Right ventricle myocardium superior (tissue), 1 donor: ENCODE results near the gene VTI1B. TPM values are rescaled to one million over a fixed set of nuclear protein-coding genes. Genes with fewer than 3 reads are reported as not detected.
"Not testable (repeated sequence)": the region's sequence is repeated elsewhere in the genome, so short reads cannot be mapped to it uniquely, and the experiment has no call there.

Experiments used
- ATAC-seq: fragments of 200-7000 bp; cut with Tn5 transposase; one replicate; pipeline ENCODE4 v1.9.1; 2020; ENCODE audit warnings: mild to moderate bottlenecking; ENCODE audit not compliant: poor library complexity
- DNase-seq: peaks from one replicate; pipeline ENCODE4 v3.0.0-alpha.2; 2020
- intact Hi-C: fragments of 100-400 bp; cut with DNase I; formaldehyde crosslinking; loops from one replicate; pipeline ENCODE4 v1.11.2; 2022
- total RNA-seq: library from RNA; stranded (reverse); fragmentation: NEBNext Ultra II Directional; extraction: Animal tissue kit (Norgen Biotek cat#: 25700); gene quantifications from one replicate; pipeline ENCODE4 v1.2.1, GENCODE V29; 2021
- donor health status: DM: no; HTN: yes; CAD: no; lungs with severe emphysema.

VTI1B gene
- total RNA-seq, 1 donor from 2014 or later: 113 TPM

DNA sequence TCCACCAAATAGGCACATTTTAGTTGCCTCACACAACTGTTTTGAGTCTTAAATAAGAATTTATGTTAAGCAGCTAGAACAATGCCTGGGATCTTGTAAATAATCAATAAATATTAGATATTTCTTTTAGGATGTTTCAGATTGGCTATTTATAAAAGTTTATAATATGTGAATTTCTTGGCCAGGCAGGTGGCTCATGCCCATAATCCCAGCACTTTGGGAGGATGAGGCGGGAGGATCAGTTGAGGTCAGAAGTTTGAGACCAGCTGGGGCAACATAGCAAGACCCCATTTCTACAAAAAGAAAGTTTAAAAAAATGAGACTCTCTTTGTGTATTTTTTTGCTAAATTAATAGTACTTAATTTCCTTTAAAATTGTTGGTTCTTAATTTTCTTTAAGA lies 33.0 kb downstream of the VTI1B start:
- no peak for ATAC-seq
- intact Hi-C loops: no loop called here
- no peak for DNase-seq

DNA sequence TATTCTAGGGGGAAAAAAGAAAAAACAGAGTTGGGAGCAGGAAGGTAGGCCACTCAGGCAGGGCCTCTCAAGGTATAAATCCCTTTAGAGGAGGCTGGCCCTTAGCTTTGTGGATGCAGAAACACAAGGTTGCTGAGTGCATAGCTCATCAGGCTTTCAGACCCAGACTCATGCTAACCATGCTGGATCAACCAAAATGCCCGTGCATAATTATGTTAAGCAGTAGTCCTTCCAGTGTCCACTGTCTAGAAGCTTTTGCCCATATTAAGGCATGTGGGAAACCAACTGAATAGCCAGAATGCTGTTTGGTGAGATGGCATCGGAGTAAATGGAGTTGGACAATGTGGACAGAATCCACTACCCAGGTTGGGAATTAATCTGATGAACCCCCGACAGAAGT lies 35.8 kb downstream of the VTI1B start:
- DNase-seq (no peak), ATAC-seq (no peak)
- intact Hi-C loops: no loop called here

DNA sequence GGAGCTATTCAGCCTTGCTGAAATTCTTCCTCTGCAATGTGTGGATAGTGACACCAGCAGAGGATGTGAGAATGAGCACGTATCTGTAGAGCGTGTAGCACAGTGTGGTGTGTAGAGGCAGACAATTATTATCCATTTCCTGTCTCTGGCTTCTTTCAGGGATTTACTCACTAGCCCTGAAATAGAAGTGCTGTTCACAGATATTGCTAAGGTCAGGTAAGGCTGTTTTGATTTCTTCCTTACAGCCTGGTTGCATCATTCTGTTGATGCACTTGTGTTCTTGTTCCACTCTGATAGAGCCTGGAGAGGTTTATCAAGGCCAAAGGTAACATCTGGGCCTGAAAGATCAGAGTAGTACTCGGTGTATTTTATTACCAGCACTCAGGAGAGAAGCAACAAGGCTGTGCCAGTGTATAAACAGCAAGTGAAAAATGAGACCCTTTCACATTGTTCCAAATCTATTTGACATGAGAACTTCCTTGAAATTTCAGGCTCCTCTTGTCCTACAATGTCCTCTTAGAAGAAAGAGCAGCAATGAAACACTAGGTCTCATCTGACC lies 38.0 kb downstream of the VTI1B start:
- intact Hi-C loops: no loop called here
- ATAC-seq: peak; percentile 92
- DNase-seq: no peak

- ATAC-seq: no peak
- no peak for DNase-seq
- intact Hi-C loops: no loop called here
These were observed 40.8 kb downstream of the VTI1B start for GRCh38 chr14:67633451-67634147.

- intact Hi-C loops: no loop called here
- no peak for ATAC-seq
- DNase-seq: no peak
These were observed 43.5 kb downstream of the VTI1B start for GRCh38 chr14:67630938-67631337.

- intact Hi-C loops: no loop called here
- no peak for ATAC-seq
- DNase-seq: no peak
These were observed 44.2 kb downstream of the VTI1B start for GRCh38 chr14:67630186-67630585.

- DNase-seq: no peak
- ATAC-seq: no peak
These were observed 46.9 kb downstream of the VTI1B start for GRCh38 chr14:67627519-67627918.

DNA sequence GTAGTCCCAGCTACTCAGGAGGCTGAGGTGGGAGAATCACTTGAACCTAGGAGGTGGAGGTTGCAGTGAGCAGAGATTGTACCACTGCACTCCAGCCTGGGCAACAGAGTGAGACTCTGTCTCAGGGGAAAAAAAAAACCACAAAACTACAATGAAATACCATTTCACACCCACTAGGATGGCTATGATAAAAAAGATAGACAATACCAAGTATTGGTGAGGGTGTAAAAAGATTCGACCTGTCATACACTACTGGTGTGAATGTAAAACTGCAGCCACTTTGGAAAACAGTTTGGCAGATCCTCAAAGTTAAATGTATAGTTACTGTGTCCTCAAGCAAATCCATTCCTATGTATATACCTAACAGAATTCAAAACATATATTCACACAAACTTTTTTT lies 48.3 kb downstream of the VTI1B start:
- ATAC-seq, DNase-seq, intact Hi-C loops: not testable (repeated sequence)

More at GRCh38 chr14:67627519-67627918, 46.9 kb downstream of the VTI1B start:
- intact Hi-C loops: no loop called here

GRCh38 chr14:67623114-67623513 lies 51.3 kb downstream of the VTI1B start:
- DNase-seq (no peak), ATAC-seq (no peak)
- intact Hi-C loops: no loop called here

- ATAC-seq (no peak), DNase-seq (no peak)
- intact Hi-C loops: no loop called here
These were observed 51.8 kb downstream of the VTI1B start for GRCh38 chr14:67622675-67623074.

DNA sequence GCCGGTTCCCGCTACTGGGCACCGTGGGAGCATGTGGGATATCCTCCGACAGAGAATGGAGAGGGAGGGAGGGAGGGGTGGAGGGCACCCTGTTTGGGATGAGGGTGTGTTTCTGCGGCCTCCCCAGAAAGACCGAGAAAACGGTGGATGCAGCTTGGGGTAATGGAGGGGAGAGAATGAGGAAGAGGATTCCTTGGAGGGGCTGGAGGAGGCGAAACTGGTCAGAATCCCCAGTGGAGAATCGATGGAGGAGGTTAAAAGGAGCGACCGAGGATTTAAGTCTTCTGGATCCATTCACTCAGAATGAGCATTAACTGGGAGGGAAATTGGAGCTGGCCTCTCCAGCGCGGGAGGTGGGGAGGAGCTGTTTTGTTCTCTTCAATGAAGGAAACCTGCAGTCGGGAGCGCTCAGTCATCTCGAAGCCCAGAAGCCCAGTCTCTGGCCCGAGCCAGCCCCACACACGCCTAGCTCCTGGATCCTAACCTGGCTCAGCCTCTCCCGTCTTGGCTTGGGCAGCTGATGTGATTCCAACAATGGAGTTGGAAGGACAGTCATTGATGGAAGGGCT lies 54.1 kb downstream of the VTI1B start:
- DNase-seq (no peak), ATAC-seq (peak; percentile 12)
- intact Hi-C loops: no loop called here

DNA sequence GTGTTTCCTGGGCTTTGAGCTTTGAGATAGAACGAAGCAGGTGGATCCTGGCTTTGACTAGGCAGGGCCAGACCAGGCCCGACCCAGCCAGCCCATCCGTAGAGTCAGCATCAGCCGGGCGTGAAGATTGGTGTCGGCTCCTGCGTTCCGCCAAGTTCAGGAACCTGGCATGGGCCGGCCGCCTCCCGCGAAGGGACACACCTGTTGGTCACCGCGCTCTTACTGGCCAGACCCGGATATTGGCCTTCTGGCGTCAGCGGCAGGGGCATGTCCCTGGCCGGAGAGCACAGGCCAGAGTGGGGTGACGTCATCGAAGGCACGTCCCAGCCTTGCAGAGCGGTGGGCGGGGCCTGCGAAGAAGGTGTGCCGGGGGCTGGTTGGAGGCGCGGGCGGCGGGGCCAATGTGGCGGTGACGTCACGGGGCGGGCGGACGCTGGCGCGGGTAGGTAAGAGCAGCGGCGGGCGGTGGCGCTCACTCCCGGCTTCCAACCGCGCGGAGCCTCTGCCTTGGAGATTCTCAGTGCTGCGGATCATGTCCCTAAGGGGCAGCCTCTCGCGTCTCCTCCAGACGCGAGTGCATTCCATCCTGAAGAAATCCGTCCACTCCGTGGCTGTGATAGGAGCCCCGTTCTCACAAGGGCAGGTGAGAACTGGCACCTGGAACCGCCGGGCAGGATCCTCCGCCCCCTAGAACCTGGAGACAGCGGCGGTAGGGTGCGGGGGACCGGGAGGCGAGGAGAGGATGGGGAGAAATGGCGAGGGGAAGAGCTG lies 54.8 kb downstream of the VTI1B start, which contains the start of gene ARG2:
TSS of gene ARG2 (plus strand) at position 475 of the 771 bp plus-strand sequence. CDS start at position 533, 58 bp downstream.
- intact Hi-C loops: loop anchor here (5.0 kb wide), 1 partner anchor 48 kb away; no protein-coding TSS in a partner anchor
- DNase-seq: peak; percentile 99
- peak; percentile 99 for ATAC-seq

GRCh38 chr14:67618617-67619063 lies 55.8 kb downstream of the VTI1B start:
- ATAC-seq (peak; percentile 77), DNase-seq (no peak)
- intact Hi-C loops: loop anchor here (5.0 kb wide), 1 partner anchor 49 kb away; no protein-coding TSS in a partner anchor

- intact Hi-C loops: no loop called here
- ATAC-seq (no peak), DNase-seq (no peak)
These were observed 63.9 kb downstream of the VTI1B start for GRCh38 chr14:67610491-67610890.

GRCh38 chr14:67609642-67610310 lies 64.7 kb downstream of the VTI1B start:
- intact Hi-C loops: no loop called here
- DNase-seq (no peak), ATAC-seq (no peak)

DNA sequence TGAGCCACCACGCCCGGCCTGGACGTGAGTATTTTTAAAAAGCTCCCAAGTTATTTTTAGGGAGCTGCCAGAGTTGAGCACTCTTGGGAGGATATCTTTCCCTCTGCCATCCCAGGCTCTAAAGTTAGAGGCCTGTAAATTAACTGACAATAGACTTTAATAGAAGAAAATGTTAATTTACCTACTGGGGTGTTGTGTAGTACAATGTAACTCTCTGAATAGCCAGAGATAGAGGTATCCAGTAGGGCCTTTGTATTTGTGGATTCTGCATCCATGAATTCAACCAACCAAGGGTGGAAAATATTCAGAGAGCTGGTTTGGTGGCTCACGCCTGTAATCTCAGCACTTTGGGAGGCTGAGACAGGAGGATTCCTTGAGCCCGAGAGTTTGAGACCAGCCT lies 66.8 kb downstream of the VTI1B start:
- intact Hi-C loops: no loop called here
- DNase-seq (no peak), ATAC-seq (no peak)

- intact Hi-C loops: no loop called here
- no peak for DNase-seq
- no peak for ATAC-seq
These were observed 71.4 kb downstream of the VTI1B start for GRCh38 chr14:67602995-67603545.

DNA sequence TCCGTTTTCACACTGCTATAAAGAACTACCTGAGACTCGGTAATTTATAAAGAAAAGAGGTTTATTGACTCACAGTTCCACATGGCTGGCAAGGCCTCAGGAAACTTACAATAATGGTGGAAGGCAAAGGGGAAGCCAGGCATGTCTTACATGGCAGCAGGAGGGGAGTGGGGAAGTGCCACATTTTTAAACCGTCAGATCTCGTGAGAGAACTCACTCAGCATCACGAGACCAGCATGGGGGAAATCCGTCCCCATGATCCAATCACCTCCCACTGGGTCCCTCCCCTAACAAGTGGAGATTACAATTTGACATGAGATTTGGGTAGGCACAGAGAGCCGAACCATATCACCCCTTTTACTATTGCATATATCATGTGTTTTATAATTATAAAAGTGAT lies 72.4 kb downstream of the VTI1B start:
- no peak for ATAC-seq
- intact Hi-C loops: no loop called here
- no peak for DNase-seq
